NCI-H128 (cell line): Measurements from ENCODE around the gene PPP1CA.

ENCODE experiments used
- DNase-seq: peaks from one replicate; lab custom pipeline; 2025; ENCODE audit not compliant: unreplicated experiment; lab: John Stamatoyannopoulos, UW

PPP1CA gene

DNA sequence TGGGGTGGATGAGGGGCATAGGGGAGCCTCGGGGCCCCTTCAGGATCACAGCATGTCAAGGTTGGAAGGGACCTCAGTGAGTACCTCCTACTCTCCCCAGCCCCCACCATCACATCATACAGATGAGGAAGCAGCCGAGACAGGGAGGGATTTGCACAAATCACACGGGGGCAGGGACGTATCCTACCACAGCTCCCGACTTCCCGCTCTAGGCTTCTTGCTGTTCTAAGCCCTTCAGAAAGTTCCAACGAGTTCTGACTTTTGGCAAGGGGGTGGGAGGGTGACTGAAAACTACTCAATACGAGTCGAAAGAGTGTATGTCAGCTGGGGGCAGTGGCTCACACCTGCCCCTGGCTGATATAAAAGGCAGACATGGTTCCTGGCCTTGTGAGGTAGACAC, 14.6 kb downstream of the PPP1CA start:
- no peak for DNase-seq

DNA sequence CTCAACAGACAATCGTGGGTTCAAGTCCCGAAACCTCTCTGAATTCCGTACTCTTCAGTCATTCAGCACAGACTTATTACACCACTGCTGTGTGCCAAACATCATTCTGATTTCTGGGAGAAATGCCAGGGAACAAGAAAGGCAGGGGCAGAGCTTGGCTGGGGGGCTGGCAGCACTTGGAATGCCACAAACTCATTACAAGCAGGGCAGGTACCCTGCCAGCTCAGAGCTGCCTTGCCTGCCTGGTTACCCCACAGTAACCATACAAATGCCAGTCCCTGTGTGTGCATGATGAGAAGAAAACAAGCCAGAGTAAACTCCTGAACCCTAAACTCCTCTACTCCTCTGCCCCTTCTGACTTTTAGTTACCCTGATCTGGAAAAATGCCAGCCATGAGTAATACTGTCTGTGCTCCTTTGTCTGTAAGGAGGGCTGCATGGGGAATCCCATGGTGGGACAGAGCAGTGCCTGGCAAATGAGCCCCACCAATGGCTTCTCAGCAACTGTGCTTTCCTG, 16.7 kb downstream of the PPP1CA start:
- DNase-seq: no peak

DNA sequence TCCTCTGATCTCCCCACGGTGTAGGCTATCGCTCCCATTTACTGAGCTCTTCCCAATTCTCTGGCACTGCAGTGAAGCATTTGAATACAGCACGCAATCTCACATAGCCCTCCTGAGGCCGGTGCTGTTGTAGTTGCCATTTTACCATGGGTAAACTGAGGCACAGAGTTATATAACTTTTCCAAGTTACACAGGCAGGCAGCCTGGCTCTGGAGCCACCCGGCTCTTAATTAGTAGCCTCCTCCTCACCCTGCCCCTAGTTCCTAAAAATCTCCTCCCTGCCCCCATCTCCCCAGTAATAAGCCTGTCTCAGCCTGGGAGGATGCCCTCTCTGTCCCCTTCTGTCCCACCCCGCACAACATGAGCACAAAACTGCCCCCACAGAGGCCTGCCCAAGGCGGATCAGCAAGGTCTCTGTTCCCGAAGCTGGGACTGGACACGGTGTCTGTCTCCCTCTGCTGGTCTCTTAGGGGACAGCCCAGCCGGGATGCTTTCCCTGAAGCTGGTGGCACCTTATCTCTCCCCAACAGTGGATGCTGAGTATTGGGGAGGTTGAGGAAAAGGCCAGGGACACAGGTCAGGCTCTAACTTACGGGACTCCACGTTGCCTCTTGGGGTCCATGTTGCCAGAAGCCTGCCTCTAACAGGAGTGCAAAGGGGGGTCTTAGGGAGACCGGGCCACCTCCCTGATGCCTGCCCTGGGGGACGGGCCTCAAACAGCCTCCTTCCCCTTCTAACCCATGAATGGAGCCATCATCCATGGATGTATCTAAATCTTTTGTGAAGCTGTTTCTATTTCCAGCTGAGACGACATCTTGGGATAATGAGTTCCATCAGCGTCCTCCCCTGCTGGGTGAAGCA, 19.2 kb downstream of the PPP1CA start:
- DNase-seq: peak; percentile 48

DNA sequence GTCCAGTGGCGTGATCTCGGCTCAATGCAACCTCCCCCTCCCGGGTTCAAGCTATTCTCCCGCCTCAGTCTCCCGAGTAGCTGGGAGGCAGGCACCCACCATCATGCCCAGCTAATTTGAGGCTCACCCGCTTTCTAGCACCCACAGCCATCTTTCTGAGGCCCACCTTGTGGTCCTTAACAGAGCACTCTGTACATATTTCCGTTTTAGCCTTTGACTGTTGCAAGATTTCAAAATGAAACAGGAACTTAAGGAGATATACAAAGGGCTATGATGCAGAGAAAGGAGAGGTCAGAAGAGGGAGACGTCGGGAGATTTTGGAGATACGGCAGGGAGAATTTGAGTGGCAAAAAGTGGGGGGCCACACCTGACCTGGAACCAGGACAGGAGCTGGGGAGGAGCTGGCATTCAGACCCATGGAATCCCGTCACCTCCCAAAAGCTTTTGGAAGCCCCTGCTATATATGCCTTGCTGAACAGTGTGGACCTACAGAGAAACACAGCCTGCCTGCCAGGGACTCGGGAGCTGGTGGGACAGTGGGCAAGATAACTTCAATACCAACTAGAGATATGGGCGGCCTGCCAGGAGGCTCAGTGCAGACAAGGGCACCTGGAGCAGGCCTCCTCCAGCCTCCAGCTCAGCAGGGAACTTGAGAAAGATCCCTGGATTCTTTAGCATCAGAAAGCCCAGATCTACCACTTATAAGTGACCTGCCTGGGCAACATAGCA, 20.2 kb downstream of the PPP1CA start:
- no peak for DNase-seq

DNA sequence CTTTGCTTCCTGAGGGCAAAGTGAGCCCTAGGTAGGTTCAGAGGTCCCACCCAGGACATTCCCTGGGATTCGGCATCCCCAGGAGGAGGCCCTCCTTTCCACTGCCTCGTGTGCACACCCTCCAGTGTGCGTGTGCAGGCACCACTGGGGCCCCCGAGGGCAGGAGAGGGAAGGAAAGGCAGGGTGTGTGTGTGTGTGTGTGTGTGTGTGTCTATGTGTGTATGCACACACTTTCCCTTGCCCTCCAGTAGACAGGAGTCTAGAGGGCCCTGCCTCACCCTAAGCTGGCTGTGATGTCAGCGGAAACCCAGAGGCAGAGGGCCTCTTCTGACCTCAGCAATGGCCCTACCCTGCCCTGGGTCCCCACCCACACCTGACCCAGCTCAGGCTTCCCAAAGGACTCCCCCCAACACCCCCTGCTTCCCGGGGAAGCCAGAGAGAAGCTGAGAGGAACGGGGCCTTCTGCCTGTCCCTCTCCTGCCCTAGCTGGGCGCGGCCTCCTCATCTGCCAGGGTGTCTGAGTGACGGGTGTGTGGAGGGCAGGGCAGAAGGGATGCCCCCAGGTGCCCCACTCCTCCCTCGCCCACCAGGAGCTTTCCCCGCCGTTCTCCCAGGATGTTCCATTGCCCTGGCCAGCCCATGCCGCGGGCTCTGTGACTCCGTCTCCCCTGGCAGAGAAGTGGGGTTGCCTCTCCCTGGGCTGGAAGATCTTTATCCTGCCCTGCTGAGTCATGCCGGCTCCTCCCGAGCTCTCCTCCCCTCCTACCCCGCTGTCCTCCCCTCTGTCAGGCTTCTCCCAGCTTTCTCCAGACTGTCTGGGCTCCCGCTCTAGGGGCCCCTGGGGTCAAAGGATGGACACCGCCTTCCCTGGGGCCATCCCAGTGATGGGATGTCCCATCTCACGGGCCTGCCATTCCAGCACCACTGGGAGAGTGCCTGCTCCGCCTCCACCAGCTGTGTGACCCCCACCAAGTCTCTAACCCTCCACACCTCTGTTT, 22.3 kb downstream of the PPP1CA start:
- DNase-seq: no peak

DNA sequence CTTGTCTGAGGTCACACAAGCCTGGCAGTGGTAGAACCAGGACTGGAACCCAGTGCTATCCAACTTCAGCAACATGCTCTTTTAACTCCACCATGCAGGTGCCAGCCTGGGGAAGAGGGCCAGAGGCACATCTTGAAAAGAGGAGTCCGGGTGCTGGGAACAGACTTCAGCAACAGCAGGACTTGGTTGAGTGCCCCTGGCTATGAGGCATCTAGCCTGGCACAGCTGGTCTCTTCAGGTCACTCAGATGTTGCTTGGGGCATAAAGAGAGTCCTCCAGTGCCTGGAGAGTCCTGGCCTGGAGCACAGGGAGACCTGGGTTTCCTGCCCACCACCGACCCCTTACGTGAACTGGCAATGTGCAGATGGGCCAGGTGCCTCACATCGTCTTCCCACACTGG, 23.1 kb downstream of the PPP1CA start:
- DNase-seq: no peak

DNA sequence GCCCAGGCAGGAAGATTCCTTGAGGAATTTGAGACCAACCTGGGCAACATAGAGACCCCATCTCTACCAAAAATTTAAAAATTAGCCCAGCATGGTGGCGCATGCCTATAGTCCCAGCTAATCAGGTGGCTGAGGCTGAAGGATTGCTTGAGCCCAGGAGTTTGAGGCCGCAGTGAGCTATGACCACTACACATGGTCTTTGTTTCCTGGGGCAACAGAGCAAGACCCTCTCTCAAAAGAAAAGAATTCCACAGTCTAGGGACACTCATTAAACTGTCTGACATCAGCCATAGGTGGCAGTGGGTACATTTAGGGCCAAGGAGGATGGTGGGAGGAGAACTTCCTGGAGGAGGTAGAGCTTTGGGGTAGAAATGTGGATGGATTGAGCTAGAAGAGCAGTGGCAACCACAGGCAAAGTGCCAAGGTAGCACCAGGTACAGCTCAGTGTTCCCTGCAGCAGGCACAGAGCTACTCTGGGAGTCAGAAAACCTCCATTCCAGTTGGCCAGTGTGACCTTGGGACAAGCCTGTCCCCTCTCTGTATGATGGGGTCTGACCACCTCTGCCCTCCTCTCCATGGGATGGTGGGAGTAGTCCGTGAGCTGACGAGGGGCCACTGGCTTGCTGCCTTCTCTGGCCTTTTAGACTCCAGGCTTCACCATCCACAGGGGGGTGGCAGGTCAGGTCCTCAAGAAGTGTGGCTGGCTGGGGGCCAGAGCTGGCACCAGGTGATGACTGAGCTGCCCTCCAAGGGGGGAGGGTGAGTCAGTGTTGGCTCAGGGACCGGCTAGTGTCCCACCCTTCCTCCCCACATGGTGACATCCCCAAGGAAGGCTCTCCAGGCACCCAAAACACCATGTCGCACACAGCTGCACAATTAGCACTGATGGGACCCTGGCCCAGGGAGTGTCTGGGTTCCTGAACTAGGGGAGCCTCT, 24.5 kb downstream of the PPP1CA start:
- DNase-seq: no peak

DNA sequence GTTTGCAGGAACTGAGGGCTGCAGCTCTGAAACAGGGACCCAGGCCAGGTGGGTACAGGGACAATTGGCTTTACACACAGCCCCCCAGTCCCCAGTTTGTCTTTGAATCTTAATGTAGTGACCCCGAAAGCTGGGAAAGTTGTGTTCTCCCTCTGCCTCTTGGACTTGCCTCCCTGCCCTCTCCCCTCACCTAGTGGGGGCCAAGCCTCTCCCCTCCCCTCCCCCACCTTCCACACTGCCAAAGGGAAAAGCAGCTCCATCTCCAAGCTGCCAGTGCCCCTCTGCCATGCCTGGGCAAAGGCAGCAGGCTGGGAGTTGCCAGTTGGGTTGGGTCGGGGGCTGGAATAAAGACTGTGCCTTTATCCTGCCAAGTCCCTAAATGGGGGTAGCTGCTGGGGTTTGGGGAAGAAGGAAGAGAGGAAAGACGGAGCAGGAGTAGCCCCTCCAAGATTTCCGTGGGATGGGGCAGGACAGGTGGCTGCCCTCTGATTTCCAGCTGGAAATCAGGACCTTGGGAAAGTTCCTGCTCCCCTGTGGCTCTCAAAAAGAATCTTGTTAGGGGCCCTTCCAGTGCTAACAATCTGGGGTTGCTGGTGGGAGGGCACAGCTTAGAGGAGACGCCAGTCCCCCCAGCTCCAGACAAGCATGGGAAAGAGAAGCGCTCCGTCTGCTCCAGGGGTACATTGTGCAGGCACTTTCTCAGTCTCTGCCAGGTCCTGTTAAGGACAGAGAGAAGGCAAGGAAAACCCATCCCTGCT, 25.4 kb downstream of the PPP1CA start:
- no peak for DNase-seq

DNA sequence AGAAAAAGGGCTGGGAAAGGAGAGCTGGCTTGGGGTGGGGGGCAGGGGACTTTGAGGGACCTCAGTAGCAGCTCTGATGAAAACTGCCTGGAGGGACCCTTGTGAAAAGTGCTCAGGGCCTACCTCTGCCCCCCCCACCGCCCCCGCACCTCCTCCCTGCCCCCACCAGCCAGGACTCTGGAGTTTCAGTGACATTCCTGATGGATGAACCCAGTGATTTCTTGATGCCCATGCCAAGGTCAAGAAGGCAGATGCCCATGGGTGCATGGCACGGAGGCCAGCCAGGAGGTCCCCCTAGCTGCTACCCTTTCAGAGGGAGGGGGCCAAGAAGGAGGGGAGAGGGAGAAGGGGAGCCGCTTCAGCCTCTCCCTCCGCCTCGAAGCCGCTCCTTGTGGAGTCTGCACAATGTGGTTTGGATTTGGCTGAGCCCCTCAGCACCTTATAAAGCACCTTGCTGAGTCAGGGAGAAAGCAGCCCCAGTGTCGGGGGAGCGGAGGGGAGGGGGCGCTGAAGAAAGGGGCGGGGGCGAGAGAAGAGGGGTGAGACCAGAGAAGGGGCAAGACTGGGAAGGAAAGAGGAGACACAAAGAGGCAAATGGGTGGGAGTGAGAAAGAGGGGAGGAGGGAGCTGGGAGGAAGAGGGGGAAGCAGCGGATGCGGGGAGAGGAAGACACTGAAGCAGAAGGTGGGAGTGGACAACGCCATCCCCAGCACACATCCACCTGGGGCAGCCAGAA, 26.2 kb downstream of the PPP1CA start:
- DNase-seq: no peak

DNA sequence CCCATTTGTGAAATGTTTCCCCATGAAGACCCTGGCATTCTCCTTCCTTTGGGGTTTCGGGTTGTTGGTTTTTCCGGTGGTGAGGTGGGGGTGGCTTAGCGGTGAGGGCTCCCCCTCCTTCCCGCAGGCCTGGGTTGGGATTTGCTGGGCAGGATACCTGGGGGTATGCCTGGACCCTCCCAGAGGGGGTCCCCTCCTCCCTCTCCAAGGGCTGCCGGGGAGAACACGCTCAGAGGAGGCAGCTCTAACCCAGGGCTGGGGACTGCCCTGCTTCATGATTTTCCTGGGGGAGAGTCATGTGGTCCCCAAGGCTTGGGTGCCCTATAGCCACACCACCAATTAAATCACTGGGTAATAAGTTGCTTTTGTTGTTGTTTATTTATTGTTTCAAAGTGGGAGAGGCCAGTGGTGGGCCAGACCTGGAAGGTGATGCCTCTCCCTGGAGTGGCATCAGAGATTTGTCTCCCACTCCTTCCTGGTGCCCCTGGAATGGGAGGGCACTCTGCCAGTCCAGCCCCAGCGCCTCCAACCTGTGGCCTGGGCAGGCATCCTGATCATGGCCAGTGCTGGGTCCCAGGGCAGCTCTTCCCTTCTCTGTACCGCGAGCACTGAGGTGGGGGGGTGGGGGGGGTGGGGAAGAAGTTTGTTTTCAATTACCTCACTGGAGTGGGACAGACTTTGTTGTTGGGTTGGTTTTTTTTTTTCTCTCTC, 26.9 kb downstream of the PPP1CA start:
- no peak for DNase-seq

DNA sequence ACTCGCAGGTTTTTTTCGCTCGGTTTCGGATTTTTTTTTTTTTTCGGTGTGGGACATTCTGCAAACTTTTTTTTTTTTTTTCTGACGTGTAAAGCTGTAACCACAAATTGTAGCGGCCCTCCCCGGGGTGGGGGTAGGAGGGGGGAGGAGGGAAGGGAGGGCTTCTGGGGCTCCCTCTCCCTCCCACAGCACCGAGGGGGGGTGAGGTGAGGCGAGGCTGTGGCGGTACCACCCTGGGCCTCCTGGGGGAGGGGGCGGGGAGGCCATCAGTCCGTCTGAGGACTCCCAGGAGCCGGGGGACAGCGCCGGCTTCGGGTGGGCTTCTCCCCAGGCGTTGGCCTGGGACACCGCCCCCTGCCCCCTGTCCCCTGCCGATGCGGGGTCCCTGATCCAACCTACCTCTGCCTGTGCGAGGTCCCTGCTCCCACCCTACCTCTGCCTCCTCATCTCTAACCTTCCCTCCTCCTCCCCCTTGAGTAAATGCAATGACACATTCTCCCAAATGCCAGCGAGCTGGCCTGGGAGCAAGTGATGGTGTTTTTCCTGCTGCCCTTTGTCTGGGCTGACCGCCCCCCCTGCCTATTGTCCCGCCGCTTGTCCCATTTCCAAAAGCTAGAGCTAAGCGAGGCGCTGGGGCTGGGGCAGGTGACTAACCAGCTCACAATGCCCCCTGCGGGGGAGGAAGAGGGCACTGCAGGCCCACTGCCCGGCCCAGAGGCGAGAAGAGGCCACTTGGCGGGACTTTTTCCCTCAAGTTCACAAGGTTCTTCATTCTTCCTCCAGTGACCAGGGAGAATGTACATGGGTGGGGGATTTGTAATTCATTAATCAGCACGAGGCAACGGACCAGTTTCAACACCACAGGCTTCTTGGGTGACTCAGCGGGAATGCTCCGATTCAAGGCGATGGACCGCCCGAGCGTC, 27.7 kb downstream of the PPP1CA start:
- DNase-seq: no peak

DNA sequence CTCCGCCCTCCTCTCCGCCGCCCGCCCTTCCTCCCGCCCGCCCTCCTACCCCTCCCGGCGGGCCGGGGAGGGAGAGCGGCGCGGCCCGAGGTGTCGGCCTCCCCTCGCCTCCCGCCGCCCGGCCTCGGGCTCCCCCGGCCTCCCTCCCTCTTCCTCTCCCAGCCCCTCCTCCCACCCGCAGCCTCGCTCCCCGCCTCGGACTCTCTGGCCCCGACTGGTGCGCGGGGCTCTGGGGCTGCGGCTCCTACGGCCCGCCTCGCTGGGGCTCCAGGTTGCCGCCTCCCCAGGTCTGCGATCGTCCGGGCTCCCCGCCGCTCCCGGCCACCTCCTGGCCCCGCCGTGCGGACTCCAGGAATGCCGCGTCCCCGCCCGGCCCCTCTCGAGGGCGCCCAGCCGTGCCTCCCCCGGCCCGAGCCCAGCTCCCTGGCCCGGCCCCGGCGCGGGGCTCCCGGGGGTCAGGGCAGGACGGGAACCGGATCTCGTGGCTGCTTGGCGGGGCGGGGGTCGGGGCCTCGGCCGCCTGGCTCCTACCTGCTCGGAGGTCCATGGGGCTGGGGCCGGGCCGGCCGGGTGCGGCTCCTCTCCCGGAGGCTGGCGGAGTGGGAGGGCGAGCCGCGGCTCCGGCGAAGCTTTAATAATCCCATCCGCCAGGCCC, 28.5 kb downstream of the PPP1CA start, which contains the start of gene CLCF1:
Gene CLCF1 (minus strand): TSS at position 606 of the 655 bp plus-strand sequence. CDS start 59 bp downstream, at position 547.
- no peak for DNase-seq

DNA sequence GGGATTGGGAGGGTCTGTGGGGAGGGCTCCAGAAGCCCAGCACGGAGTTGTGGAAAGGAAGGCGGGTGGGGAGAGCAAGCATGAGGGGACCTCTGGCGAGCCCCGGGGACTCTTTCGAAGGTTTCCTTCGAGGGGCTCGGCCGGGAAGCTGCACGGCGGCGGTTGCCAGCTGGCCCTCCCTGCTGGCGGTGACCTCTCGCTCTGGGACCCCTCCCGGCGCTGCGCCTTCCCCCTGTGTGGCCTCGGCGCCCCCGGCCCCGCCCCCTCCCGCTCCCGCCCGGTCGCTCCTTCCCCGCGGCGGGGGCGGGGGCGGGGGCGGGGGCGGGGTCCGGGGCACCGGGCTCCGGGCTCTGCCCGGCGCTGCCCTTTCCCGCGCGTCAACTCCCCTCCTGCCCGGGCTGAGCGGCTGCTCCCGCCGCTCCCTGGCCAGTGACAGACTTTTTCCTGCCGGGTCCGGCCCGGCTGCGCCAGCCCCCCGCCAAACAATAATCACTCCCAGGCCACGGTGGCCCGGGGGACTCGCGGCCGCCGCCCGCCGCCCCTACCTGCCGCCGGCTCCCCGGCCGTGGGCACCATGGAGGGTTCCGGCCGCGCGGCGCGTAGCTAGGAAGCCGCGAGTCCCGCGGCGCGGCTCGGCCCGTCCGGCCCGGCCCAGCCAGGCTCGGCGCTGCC, 29.2 kb downstream of the PPP1CA start:
- DNase-seq: no peak

DNA sequence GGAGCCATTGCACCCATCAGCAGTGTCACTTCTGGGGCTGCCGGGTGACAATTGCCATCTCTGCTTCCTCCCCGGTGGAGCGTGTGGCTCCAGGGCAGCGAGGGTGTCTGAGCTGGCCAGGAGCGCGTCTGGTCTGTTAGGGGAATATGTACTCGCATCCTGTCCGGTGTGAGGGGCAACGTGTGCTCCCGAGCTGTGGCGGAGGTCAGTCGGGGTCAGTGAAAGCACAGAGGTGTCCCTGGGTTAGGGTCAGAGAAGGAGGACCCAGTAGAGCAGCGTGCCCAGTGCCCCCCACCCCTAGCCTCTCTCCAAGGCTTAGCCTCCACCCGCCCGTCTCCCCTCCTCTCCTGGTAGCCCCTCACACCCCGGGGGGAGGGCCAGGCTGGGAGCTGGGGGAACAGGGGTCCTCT, 29.7 kb downstream of the PPP1CA start:
- no peak for DNase-seq

DNA sequence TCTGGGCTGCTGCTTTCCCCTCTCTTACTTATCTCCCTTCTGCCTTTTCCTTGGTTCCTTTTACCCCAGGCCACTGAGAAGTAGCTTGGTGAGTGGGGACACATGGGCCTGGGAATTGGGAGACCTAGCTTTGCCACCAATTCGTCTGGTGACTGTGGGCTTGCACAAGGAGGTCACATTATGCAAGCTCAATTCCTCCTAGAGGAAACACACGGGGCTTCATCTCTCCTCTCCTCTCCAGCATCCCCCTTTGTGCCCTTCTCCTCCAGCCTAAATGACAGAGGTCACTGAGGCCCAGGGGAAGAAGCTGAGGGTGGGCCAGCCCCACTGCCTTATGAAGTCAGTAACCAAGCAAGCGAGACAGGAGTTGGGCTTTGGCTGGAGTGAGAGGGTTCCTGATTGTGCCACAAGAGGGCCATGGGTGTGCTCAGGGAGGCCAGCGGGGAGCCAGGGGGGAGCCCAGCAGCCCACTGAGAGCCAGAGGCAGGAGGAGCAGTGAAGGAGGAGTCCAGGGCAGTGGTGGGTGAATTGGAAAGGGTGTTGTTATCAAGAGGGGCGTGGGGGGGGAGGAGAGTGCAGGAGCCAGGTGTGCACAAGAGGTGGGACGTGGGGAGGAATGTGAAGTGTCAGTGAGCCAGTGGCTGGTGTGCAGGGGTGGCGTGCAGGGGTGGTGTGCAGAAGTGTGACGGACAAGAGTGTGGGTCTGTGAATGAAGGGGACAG, 30.3 kb downstream of the PPP1CA start:
- no peak for DNase-seq
